CD4-positive, alpha-beta T cell treated with Interleukin-17A for 1 hour (primary cell): ENCODE data around the gene TEX48.

ENCODE experiments used
- DNase-seq: peaks from one replicate; pipeline ENCODE4 v3.0.0-alpha.2; 2020

TEX48 gene

DNA sequence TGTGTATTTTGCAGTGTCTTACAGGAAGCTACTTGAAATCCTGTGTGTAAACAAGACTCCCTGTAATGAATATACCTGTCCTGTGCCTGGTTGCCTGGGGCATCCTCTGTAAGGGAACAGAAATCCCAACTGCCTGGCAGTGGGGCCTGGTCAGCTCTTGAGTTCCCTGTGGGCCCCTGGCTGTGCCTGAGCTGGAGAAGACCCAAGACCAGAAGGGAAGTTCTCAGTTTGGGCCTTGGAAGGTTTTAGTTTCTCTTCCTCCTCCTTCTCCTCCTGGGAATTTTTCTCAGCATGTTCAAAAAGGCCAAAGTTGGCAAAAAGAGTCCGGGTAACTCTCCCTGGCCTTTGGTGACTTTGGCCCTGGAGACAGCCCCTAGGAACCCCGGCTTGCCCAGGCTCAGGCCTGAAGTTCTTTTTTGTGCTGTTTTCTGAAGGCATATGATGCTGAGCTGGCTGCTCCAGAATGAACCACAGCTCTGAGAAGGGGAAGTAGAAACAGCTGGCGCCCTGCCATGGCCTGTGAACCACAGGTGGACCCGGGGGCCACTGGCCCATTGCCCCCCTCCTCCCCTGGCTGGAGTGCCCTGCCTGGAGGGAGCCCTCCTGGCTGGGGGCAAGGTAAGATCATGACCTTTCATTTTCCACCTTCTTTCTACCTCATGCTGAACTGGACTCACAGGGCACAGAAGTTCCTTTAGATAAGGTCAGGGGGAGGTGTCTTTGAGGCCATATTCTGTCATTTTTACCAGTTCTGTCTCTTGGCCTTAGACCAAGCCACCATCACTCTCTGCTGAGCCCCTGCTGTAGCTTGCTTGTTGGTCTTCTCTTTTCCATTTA is 65.1 kb downstream of the TEX48 start:
- peak; percentile 22 for DNase-seq
